ENCODE data around the gene ABHD11.

The ABHD11 gene

GRCh38 chr7:73702665-73703064 is 35.9 kb downstream of the ABHD11 start:
- no peak for TF ChIP-seq CTCF (IDR thresholded peaks at IDR 0.05; ENCODE audit: low read length, missing control alignments)
- H3K4me3 ChIP-seq (replicated peaks; ENCODE audit: low read depth, low read length), result no peak overlapping the region

GRCh38 chr7:73702226-73702625 is 36.4 kb downstream of the ABHD11 start:
- no peak for TF ChIP-seq CTCF (IDR thresholded peaks at IDR 0.05; ENCODE audit: low read length, missing control alignments)
- no peak for DNase-seq (ENCODE audit: low read depth)
- H3K4me3 ChIP-seq (replicated peaks; ENCODE audit: low read depth, low read length), result no peak overlapping the region

More at GRCh38 chr7:73702665-73703064, 35.9 kb downstream of the ABHD11 start:
- DNase-seq (ENCODE audit: low read depth), result no peak

- peak; percentile 48 for DNase-seq (ENCODE audit: low read depth)
- peak; percentile 62 for TF ChIP-seq CTCF (IDR thresholded peaks at IDR 0.05; ENCODE audit: low read length, missing control alignments)
These were observed 37.1 kb downstream of the ABHD11 start for GRCh38 chr7:73701357-73701995.

DNA sequence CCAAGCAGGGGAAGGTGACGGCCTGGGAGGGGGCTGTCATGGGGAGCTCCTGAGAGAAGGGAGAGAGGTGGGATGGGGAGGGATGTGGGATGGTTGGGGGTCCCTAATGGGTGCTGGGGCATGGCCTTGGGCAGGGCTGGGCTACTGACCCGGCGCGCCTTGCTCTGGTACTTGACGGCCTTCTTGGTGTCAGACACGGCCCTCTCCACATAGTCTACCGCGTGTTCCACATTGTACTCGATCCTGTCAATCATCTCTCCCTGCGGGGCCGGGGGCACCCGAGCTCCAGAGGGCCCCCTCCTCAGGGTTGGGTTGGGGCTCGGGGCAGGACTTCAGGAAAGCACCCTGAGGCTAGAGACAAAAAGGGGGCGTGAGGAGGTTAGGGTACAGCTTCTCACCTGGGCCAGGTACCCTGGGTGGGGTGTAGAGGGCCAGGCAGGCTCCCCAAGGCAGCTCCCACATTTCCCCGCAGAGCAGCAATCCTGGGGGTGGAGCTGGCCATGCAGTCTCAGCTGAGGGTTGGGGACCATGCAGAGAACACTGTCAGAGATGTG is 37.9 kb downstream of the ABHD11 start:
- TF ChIP-seq CTCF (IDR thresholded peaks at IDR 0.05; ENCODE audit: low read length, missing control alignments), result no peak
- DNase-seq (ENCODE audit: low read depth), result no peak
- no peak overlapping the region for H3K4me3 ChIP-seq (replicated peaks; ENCODE audit: low read depth, low read length)

More at GRCh38 chr7:73701357-73701995, 37.1 kb downstream of the ABHD11 start:
- H3K4me3 ChIP-seq (replicated peaks; ENCODE audit: low read depth, low read length), result no peak overlapping the region

GRCh38 chr7:73700069-73700423 is 38.6 kb downstream of the ABHD11 start:
- no peak overlapping the region for H3K4me3 ChIP-seq (replicated peaks; ENCODE audit: low read depth, low read length)
- DNase-seq (ENCODE audit: low read depth), result no peak
- no peak for TF ChIP-seq CTCF (IDR thresholded peaks at IDR 0.05; ENCODE audit: low read length, missing control alignments)

- DNase-seq (ENCODE audit: low read depth), result no peak
- no peak for TF ChIP-seq CTCF (IDR thresholded peaks at IDR 0.05; ENCODE audit: low read length, missing control alignments)
- no peak overlapping the region for H3K4me3 ChIP-seq (replicated peaks; ENCODE audit: low read depth, low read length)
These were observed 39.1 kb downstream of the ABHD11 start for GRCh38 chr7:73699370-73700068.

All from fibroblast of pulmonary artery (primary cell).